Neural progenitor cell (in vitro differentiated cells): Measurements from ENCODE around the gene LYRM4. TPM values are rescaled to one million over a fixed set of nuclear protein-coding genes. Genes with fewer than 3 reads are reported as not detected.

Source experiments
- DNase-seq: peaks from one replicate; pipeline ENCODE4 v3.0.0-alpha.2; 2016; ENCODE audit warnings: low spot score
- H2AFZ ChIP-seq: fragments of 200-600 bp; sonication (generic); replicated peaks from 2 replicates; pipeline ENCODE4 v1.6.1; 2016; ENCODE audit warnings: antibody characterized with exemption
- H3F3A ChIP-seq: fragments of 200-600 bp; sonication (generic); 2 replicates; pipeline ENCODE4 v1.6.1; 2016; ENCODE audit warnings: antibody characterized with exemption, low read depth
- H3K27ac ChIP-seq: fragments of 200-600 bp; sonication (generic); 2 replicates; pipeline ENCODE4 v1.5.1; 2016; ENCODE audit warnings: mild to moderate bottlenecking
- H3K27me3 ChIP-seq: fragments of 200-600 bp; sonication (generic); 2 replicates; pipeline ENCODE4 v1.6.1; 2016; ENCODE audit warnings: mild to moderate bottlenecking, moderate library complexity
- H3K36me3 ChIP-seq: fragments of 200-600 bp; sonication (generic); 2 replicates; pipeline ENCODE4 v1.5.1; 2016
- H3K4me1 ChIP-seq: fragments of 200-600 bp; sonication (generic); 2 replicates; pipeline ENCODE4 v1.6.1; 2016; ENCODE audit warnings: mixed run types
- H3K4me2 ChIP-seq: fragments of 200-600 bp; sonication (generic); 2 replicates; pipeline ENCODE4 v1.6.1; 2016
- H3K4me3 ChIP-seq: fragments of 200-600 bp; sonication (generic); 2 replicates; pipeline ENCODE4 v1.5.1; 2016
- H3K79me2 ChIP-seq: fragments of 200-600 bp; sonication (generic); 2 replicates; pipeline ENCODE4 v1.6.1; 2016; ENCODE audit warnings: low read depth
- H3K9ac ChIP-seq: fragments of 200-600 bp; sonication (generic); 2 replicates; pipeline ENCODE4 v1.6.1; 2016
- H3K9me3 ChIP-seq: fragments of 200-600 bp; sonication (generic); 2 replicates; pipeline ENCODE4 v1.5.1; 2016; ENCODE audit warnings: low read depth
- H4K20me1 ChIP-seq: fragments of 200-600 bp; sonication (generic); 2 replicates; pipeline ENCODE4 v1.6.1; 2016; ENCODE audit warnings: low read depth
- H3K27ac Mint-ChIP-seq: 3 replicates; pipeline ENCODE4 v1.8.0; 2021; ENCODE audit warnings: mixed read lengths
- H3K27me3 Mint-ChIP-seq: 2 replicates; pipeline ENCODE4 v1.8.0; 2022; ENCODE audit warnings: low read depth, mild to moderate bottlenecking, inconsistent platforms, moderate library complexity, mixed read lengths; ENCODE audit not compliant: insufficient read depth
- H3K36me3 Mint-ChIP-seq: 3 replicates; pipeline ENCODE4 v1.8.0; 2021; ENCODE audit warnings: mixed read lengths
- H3K4me1 Mint-ChIP-seq: 3 replicates; pipeline ENCODE4 v1.8.0; 2021; ENCODE audit warnings: mixed read lengths
- H3K4me3 Mint-ChIP-seq: 3 replicates; pipeline ENCODE4 v1.8.0; 2021; ENCODE audit warnings: mild to moderate bottlenecking, moderate library complexity, mixed read lengths
- H3K9me3 Mint-ChIP-seq: 3 replicates; pipeline ENCODE4 v1.8.0; 2020; ENCODE audit warnings: mixed read lengths
- EZH2 ChIP-seq: fragments of 200-600 bp; sonication (generic); IDR thresholded peaks from 2 replicates; pipeline ENCODE4 v1.6.1; 2017; ENCODE audit warnings: antibody characterized with exemption, mild to moderate bottlenecking, moderate library complexity
- EZH2phosphoT487 ChIP-seq: fragments of 200-600 bp; sonication (generic); IDR thresholded peaks from 2 replicates; pipeline ENCODE4 v1.6.1; 2017; ENCODE audit warnings: antibody characterized with exemption
- total RNA-seq: library from RNA; depleted of rRNA; stranded (reverse); fragments of >200 nt; gene quantifications from 2 replicates; pipeline ENCODE4 v1.2.3, GENCODE V29; 2015; ENCODE audit warnings: low replicate concordance
- TF ChIP-seq, protein P1 (sequence below): fragments of 200-600 bp; sonication (generic); IDR thresholded peaks from 2 replicates; pipeline ENCODE4 v1.5.1; 2017; ENCODE audit warnings: antibody characterized with exemption, mild to moderate bottlenecking

The LYRM4 gene
- total RNA-seq, result 23.9 and 38.0 TPM in 2 replicates

GRCh38 chr6:5260661-5261544 lies at the start of gene LYRM4, which contains the start of gene FARS2:
Gene LYRM4 (minus strand): TSS chr6:5260950. CDS start chr6:5260733, 217 bp downstream.
Gene FARS2 (plus strand): TSS chr6:5261513.
- peak within 1 kb of the TSS; percentile 99 for H3K4me3 Mint-ChIP-seq
- no peaks in the 10 kb centered on the region for H3K27me3 Mint-ChIP-seq
- peak within 1 kb of the TSS; percentile 95 for H2AFZ ChIP-seq
- no peaks in the 10 kb centered on the region for H3K9me3 ChIP-seq
- peak within 1 kb of the TSS; percentile 96 for H3K27ac ChIP-seq
- H3K27me3 ChIP-seq, result no peaks in the 10 kb centered on the region
- H3K36me3 ChIP-seq, result no peaks in the 10 kb centered on the region
- H3K9me3 Mint-ChIP-seq, result no peaks in the 10 kb centered on the region
- no peak for TF ChIP-seq EZH2phosphoT487
- TF ChIP-seq, protein P1, sequence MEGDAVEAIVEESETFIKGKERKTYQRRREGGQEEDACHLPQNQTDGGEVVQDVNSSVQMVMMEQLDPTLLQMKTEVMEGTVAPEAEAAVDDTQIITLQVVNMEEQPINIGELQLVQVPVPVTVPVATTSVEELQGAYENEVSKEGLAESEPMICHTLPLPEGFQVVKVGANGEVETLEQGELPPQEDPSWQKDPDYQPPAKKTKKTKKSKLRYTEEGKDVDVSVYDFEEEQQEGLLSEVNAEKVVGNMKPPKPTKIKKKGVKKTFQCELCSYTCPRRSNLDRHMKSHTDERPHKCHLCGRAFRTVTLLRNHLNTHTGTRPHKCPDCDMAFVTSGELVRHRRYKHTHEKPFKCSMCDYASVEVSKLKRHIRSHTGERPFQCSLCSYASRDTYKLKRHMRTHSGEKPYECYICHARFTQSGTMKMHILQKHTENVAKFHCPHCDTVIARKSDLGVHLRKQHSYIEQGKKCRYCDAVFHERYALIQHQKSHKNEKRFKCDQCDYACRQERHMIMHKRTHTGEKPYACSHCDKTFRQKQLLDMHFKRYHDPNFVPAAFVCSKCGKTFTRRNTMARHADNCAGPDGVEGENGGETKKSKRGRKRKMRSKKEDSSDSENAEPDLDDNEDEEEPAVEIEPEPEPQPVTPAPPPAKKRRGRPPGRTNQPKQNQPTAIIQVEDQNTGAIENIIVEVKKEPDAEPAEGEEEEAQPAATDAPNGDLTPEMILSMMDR, result peak; percentile 42
- TF ChIP-seq EZH2, result no peak
- H4K20me1 ChIP-seq, result no peaks in the 10 kb centered on the region
- H3K4me3 ChIP-seq, result peak within 1 kb of the TSS; percentile 90
- peak within 1 kb of the TSS; percentile 89 for H3K9ac ChIP-seq
- H3K36me3 Mint-ChIP-seq, result peaks cover 17% of the 10 kb centered on the region
- peaks cover 14% of the 10 kb centered on the region for H3F3A ChIP-seq
- peak within 1 kb of the TSS; percentile 98 for H3K4me2 ChIP-seq
- peaks cover 74% of the 10 kb centered on the region for H3K79me2 ChIP-seq
- DNase-seq, result peak; percentile 95
- H3K27ac Mint-ChIP-seq, result peak within 1 kb of the TSS; percentile 100
- H3K4me1 ChIP-seq, result peaks cover 15% of the 10 kb centered on the region
- H3K4me1 Mint-ChIP-seq, result peaks cover 25% of the 10 kb centered on the region

GRCh38 chr6:5308066-5308465 lies 47.3 kb upstream of the LYRM4 start:
- DNase-seq, result no peak
- no peak overlapping the region for H3K4me3 Mint-ChIP-seq
- H3K27me3 Mint-ChIP-seq, result no peaks in the 10 kb centered on the region
- H3K27ac Mint-ChIP-seq, result no peak overlapping the region
- Histone ChIP-seq H3K27ac (no peak overlapping the region), H3K36me3 (no peaks in the 10 kb centered on the region), H3K4me2 (no peak overlapping the region), H3K79me2 (no peaks in the 10 kb centered on the region), H2AFZ (no peak overlapping the region), H3K9me3 (no peaks in the 10 kb centered on the region), H3F3A (no peaks in the 10 kb centered on the region), H4K20me1 (peaks cover 6% of the 10 kb centered on the region), H3K4me3 (no peak overlapping the region), H3K9ac (no peak overlapping the region), H3K27me3 (no peaks in the 10 kb centered on the region), H3K4me1 (no peaks in the 10 kb centered on the region)
- peaks cover 5% of the 10 kb centered on the region for H3K4me1 Mint-ChIP-seq
- TF ChIP-seq EZH2phosphoT487, result no peak
- TF ChIP-seq, protein P1, result no peak
- TF ChIP-seq EZH2, result no peak
- H3K9me3 Mint-ChIP-seq, result no peaks in the 10 kb centered on the region
- H3K36me3 Mint-ChIP-seq, result peaks cover 5% of the 10 kb centered on the region

GRCh38 chr6:5307058-5307457 lies 46.3 kb upstream of the LYRM4 start:
- no peak overlapping the region for H3K4me2 ChIP-seq
- peaks cover 5% of the 10 kb centered on the region for H3K36me3 Mint-ChIP-seq

More at GRCh38 chr6:5307058-5307457, 46.3 kb upstream of the LYRM4 start:
- Histone ChIP-seq H2AFZ (no peak overlapping the region), H3K36me3 (no peaks in the 10 kb centered on the region), H3K27me3 (no peaks in the 10 kb centered on the region), H3K9ac (no peak overlapping the region), H3K4me3 (no peak overlapping the region), H3F3A (no peaks in the 10 kb centered on the region), H3K79me2 (no peaks in the 10 kb centered on the region), H4K20me1 (peaks cover 14% of the 10 kb centered on the region), H3K9me3 (no peaks in the 10 kb centered on the region), H3K4me1 (no peaks in the 10 kb centered on the region), H3K27ac (no peak overlapping the region)
- Mint-ChIP-seq H3K27ac (no peak overlapping the region), H3K9me3 (no peaks in the 10 kb centered on the region), H3K27me3 (no peaks in the 10 kb centered on the region), H3K4me1 (peaks cover 9% of the 10 kb centered on the region), H3K4me3 (no peak overlapping the region)
- TF ChIP-seq EZH2 (no peak), EZH2phosphoT487 (no peak)
- TF ChIP-seq, protein P1, result no peak
- no peak for DNase-seq
